Embryonic facial prominence (tissue), 1 donor: ENCODE measurements around the gene POU3F1.
"Not testable (repeated sequence)": the region's sequence is repeated elsewhere in the genome, so short reads cannot be mapped to it uniquely, and the experiment has no call there.

Source experiments
- DNase-seq: peaks from one replicate; pipeline ENCODE4 v3.0.0-alpha.2; 2016; ENCODE audit errors: extremely low spot score

POU3F1 gene

DNA sequence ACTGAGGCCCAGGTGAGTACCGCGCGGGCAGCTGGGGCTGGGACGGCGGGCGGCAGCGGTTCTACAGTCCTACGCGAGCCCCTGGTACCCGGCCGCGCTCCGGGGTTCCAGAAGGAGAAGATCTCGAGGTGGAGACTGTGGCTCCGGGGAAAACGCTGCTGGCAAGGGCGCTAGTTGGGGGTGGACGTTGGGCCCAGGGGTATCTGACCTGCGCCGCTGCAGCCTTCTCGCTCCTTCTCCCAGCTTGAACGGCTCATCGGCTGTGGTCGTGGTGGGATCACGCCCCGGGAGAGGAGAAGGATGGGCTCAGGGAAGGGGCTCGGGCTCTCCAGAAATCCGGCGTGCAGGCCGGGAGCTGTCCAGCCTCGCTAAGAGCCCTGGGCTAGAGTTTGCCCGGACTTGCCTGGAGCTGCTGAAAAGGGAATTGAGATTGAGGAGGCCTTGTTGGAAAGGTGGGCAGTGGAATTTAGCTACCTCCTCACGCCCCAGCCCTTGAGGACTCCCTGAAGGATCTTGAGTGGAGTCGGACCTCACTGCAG, 1.1 kb upstream of the POU3F1 start:
- DNase-seq = no peak

DNA sequence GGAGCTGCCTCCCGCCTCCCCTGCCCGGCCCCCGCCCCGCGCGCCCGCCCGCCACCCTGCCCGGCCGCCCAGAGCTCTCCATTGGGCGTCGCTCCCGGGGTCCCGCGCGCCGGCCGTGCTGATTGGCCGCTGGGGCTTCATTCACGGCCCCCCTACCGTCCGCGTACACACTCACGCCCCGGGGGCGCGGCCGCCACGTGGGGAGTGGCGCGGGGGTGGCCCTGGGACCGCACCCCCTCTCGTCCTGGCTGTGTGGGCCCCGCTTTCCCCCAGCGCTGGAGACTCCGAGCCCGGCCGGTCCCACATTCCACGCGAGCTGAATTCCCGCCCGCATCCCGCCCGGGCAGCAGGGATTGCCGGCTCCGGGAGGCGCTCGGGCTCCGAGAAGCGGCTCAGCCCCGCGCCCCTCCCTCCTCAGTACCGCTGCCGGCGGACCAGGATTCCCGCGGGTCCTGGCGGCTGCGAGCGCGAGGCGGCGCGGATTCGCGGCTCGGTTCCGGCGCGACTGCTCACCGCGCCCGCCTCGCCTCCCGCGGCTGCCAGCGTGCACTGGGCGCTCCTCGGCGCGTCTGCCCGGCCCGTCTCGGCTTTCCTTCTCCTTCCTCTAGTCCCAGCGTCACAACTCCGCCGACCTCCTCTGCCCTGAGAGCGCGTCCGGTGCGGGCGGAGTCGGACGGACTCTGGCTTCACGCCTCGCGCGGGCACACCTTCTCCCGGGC, 450 bp upstream of the POU3F1 start:
- peak; percentile 44 for DNase-seq

- no peak for DNase-seq
Observed at GRCh38 chr1:38045401-38046332, 926 bp downstream of the POU3F1 start.

GRCh38 chr1:38044221-38045215, 2.1 kb downstream of the POU3F1 start:
- DNase-seq = no peak

DNA sequence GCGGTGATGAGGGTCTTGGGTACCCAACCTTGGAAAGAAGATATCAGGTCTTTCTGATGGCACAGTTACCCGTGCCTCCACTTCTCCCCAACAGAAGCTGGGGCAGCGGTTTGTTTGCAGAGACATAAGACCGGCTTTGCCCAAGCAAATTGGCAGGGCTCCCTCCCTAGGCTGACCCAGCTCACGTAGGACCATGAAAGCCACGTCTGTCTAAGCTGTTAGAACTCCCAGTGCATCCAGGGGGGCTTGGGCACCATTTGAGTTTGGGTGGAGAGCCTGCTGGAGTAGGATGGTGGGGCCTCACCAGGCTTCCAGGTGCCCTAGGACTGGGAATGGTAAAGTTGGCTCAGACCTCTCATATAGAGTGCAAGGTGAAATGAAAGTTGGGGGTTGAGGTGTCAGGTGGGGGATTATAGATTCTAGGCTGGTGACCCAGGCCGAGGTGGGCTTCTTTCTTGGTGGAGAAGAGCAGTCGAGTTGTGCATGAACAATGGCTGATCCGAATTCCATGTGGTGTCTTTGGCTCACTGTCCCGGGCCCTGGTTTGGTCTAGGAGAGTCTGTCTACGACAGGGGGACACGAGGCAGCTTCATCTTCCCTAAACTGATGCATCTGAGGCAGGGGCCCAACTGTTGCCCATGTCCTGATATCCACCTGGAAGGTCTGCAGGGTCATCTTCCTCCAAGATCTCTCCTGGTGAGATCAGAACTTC, 3.4 kb downstream of the POU3F1 start:
- DNase-seq = no peak

DNA sequence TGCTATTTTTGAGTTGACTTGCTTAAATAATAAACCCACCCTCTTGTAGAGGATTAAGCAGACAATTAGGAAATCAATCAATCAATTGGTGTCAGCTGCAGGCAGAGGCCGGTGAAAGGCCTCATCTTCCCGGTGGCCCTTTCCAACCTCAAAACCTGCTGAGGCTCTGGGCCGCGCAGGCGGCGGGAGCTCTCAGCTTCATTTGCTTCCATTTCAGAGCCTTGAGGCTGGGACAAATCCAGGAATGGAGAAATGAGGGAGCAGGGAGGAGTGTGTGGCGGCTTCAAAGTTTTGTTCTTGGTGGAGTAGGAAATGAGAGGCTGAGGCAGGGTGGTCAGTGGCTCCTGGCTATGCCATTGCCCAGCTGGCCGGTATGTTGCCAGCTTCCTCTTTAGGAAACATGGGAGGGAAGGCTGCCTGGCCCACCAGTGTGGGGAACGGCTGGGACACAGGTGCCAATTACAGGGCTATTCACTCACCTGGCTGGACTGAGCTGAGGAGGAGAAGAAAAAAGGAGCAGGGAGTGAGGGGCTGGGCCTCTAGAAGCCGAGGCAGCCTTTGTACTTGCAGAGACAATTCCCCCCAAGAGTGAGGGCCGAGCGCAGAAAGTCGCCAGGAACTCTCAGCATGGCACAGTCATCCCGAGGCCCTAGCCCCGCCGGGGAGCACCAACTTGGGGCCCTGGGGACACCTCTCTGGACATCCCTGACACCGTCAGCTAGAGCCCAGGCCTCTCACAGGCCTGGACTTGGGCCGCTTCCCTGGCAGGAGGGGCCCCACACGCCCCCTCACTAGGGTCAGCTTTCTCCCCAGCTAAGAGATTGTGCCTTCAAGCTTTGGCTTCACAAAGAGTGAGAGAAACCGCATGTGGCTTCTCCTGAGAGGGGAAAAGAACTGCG, 4.4 kb downstream of the POU3F1 start:
- no peak for DNase-seq

- DNase-seq = no peak
Observed at GRCh38 chr1:38039331-38040088, 7.1 kb downstream of the POU3F1 start.

GRCh38 chr1:38038861-38039260, 7.7 kb downstream of the POU3F1 start:
- DNase-seq = no peak

DNA sequence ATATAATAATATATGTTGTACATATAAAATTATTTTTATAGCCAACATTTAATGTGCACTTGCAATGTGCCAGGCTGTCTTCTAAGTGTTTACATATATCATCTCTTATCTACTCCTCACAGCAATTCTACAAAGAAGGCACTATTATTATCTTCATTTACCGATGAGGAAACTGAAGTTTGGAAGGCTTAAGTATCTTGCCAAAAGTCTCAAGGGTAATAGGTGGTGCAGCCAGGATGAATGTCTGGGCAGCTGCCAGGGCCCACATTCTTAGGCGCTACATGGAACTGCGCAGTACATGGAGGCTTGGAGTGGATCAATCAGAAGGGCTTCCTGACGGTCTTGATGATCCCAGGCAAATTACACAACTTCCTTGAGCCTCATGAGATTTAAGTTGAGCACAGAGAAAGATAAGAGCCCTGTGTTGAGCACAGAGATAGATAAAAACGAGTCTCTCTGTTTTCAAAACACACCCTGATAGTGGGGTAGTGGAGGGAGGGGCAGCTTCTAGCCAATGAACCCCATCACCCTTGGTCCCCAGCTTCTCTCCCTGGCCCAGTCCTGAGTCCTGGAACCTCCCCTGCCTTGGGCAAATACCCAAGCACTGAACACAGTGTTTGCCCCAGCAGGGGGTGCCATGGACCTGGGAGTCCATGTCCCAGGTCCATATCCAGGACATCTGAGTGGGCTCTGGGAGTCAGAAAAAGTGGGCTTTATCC, 9.2 kb downstream of the POU3F1 start:
- no peak for DNase-seq

DNA sequence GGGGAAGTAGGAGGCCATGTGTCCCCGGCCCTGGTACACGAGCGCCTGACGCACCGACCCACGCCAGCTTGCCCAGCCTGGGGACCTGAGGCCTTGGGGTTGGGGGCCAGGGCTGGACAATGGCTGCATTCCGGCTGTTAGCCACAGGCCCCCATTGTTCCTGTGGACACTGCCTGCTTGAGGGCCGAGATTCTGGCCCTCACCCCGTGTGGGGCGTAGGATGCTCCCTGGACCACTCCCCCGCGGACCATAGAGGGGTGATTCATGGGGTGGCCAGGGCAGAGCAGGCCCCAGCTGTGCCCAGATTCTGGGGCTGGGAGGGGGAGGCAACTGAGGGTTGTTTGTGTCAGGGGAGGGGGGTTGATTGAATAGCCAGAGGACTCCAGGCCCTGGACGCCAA, 11.7 kb downstream of the POU3F1 start:
- no peak for DNase-seq

DNA sequence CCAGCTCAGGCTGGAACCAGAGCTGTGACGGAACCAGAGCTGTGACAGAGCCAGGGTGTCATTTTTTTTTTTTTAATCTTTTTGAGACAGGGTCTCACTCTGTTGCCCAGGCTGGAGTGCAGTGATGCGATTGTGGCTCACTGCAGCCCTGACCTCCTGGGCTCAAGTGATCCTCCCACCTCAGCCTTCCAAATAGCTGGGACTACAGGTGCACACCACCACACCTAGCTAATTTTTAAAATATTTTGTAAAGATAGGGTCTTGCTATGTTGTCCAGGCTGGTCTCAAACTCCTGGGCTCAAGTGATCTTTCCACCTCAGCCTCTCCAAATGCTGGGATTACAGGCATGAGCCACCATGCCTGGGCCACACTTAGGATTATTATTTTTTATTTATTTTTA, 13.6 kb downstream of the POU3F1 start:
- not testable (repeated sequence) for DNase-seq

GRCh38 chr1:38031513-38031866, 15.1 kb downstream of the POU3F1 start:
- no peak for DNase-seq

DNA sequence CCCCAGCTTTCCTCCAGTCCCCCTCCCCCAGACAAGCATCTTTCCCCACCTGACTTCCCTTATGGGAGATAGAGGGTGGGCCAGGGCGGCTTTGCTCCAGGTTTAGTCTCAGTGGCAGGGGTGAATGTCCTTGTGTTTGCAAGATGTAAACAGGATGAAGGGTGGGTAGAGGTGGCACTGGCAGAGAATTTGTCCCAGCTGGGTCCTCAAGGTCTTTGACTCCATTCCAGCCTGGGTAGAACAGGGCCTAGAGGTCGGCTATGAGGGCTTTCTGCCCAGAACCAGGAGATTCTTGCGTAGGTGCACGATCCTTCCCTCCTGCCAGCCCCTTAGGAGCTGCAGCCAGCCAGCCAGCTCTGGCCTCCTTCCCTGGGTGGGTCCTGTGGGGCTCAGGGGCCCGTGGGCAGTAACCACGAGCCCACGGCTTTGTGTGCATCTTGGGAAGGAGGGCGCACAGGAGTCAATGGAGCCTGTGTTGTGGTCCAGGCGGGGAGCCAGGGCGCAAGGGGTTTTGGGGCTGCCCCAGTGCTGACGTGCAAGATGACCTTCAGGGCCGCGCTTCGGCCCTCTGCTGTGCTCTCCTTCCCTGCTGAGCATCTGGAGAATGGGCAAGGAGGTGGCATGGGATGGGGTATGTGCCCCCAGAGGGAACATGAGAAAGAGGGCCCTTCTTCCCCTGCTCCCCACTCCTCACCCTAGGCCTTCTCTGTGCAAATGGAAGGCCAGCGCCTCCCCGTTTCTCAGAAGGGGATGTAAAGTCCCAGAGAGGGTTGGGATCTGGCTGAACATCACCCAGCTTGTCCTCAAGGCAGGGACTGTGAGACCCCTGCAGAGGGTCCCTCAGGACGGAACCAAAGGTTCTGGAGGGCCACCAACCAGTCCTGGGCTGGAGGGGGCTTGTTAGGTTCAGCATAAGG, 15.7 kb downstream of the POU3F1 start:
- no peak for DNase-seq

GRCh38 chr1:38029685-38030511, 16.7 kb downstream of the POU3F1 start:
- no peak for DNase-seq

DNA sequence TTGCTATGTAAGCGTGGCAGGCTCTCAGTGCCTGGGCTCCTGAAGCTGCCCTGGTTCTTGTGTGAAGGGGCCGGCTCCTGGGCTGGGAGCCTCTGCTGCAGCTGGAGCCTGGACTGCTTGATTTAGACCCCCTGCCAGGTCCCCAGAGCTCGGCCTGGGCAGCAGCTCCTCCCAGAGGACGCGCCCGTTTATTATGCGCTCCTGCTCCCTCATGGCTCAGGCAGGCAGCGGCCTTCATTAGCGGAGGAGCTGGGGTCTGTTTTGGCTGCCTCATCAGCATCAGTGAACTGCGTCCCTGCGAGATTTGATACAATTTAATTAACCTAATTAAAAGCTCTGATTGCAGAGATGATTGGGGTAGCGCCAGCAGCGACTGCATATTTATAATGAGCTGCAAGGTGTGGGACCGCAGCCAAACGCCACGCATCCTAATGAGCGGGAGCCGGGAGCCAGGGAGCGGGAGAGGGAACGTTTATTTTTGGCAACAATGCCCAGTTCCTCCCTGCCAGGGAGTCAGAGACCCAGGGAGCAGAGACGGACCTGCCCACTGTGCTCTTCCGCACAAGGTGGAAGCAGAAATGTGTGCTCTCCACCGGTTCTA, 17.4 kb downstream of the POU3F1 start:
- no peak for DNase-seq

GRCh38 chr1:38028671-38029070, 17.9 kb downstream of the POU3F1 start:
- DNase-seq = no peak
